HG03460 (cell line): ENCODE data around the gene TPPP3.

Experiments used
- ATAC-seq: cut with Tn5 transposase; IDR thresholded peaks from one replicate; pipeline ENCODE4 v1.9.1; 2021; ENCODE audit not compliant: unreplicated experiment

Gene TPPP3

GRCh38 chr16:67346341-67346740 lies 47.0 kb downstream of the TPPP3 start:
- no peak for ATAC-seq

- ATAC-seq, result no peak
These were observed 47.9 kb downstream of the TPPP3 start for GRCh38 chr16:67345401-67345800.

GRCh38 chr16:67342616-67343015 lies 50.7 kb downstream of the TPPP3 start:
- no peak for ATAC-seq

GRCh38 chr16:67341250-67341649 lies 52.0 kb downstream of the TPPP3 start:
- ATAC-seq, result no peak
